CD4-positive, alpha-beta T cell (primary cell): Measurements from ENCODE around the gene CD38. TPM values are rescaled to one million over a fixed set of nuclear protein-coding genes. Genes with fewer than 3 reads are reported as not detected.
A peak's percentile ranks its signal among the peaks of the same experiment; 100 is the strongest.
"Not testable (repeated sequence)": the region's sequence is repeated elsewhere in the genome, so short reads cannot be mapped to it uniquely, and the experiment has no call there.

Source experiments
- ATAC-seq: fragments of 200-7000 bp; cut with Tn5 transposase; one replicate; pipeline ENCODE4 v1.10.0; 2022; ENCODE audit warnings: mild to moderate bottlenecking; ENCODE audit not compliant: poor library complexity
- CTCF ChIA-PET: fragments of 350-600 bp; sonication (Branson Sonifier 250); formaldehyde crosslinking; loops from one replicate; lab custom pipeline; 2021; ENCODE audit warnings: antibody characterized with exemption, inconsistent platforms; lab: Charles Lee
- POLR2A ChIA-PET: fragments of 350-600 bp; sonication (Branson Sonifier 250); formaldehyde crosslinking; loops from one replicate; lab custom pipeline; 2021; ENCODE audit warnings: antibody characterized with exemption, inconsistent platforms; lab: Charles Lee
- DNase-seq, 14 experiments: peaks; one replicate each; pipeline ENCODE4 v3.0.0-alpha.2; 2013 to 2020; ENCODE audit warnings: mixed read lengths in 2 of 14
- H3K27ac ChIP-seq, 2 donors: one replicate each; pipeline versions ENCODE4 v1.5.1 to v1.7.0; 2013; ENCODE audit warnings: low read length in 2 of 2, low read depth in 1 of 2, mild to moderate bottlenecking in 1 of 2
- H3K27me3 ChIP-seq, 2 experiments: 1 replicate in 1 of 2; 2 replicates in 1 of 2; pipeline versions ENCODE4 v1.6.1 to v1.7.0; 2013; ENCODE audit warnings: low read length in 2 of 2, control low read depth in 1 of 2, mild to moderate bottlenecking in 1 of 2, moderate library complexity in 1 of 2; ENCODE audit not compliant: insufficient read depth in 2 of 2, control insufficient read depth in 1 of 2
- H3K36me3 ChIP-seq: one replicate; pipeline ENCODE4 v1.6.1; 2013; ENCODE audit warnings: low read length, control low read depth; ENCODE audit not compliant: insufficient read depth
- H3K4me1 ChIP-seq: one replicate; pipeline ENCODE4 v1.6.1; 2013; ENCODE audit warnings: low read length, control low read depth; ENCODE audit not compliant: insufficient read depth
- H3K4me3 ChIP-seq: one replicate; pipeline ENCODE4 v1.5.1; 2013; ENCODE audit warnings: mild to moderate bottlenecking, low read length, moderate library complexity
- H3K9me3 ChIP-seq, 2 experiments: 1 replicate in 1 of 2; 2 replicates in 1 of 2; pipeline versions ENCODE4 v1.6.1 to v1.7.0; 2013; ENCODE audit warnings: low read length in 2 of 2, mild to moderate bottlenecking in 2 of 2, control low read depth in 1 of 2, moderate library complexity in 1 of 2; ENCODE audit not compliant: control insufficient read depth in 1 of 2, insufficient read depth in 1 of 2
- H3K27ac Mint-ChIP-seq: one replicate; pipeline ENCODE4 v1.8.0; 2020; ENCODE audit warnings: mixed read lengths
- H3K27me3 Mint-ChIP-seq: one replicate; pipeline ENCODE4 v1.8.0; 2021; ENCODE audit warnings: mixed read lengths
- H3K36me3 Mint-ChIP-seq: one replicate; pipeline ENCODE4 v1.8.0; 2021; ENCODE audit warnings: low read depth, mixed read lengths
- H3K4me1 Mint-ChIP-seq: one replicate; pipeline ENCODE4 v1.8.0; 2021; ENCODE audit warnings: low read depth, mixed read lengths
- H3K4me3 Mint-ChIP-seq: one replicate; pipeline ENCODE4 v1.8.0; 2020; ENCODE audit warnings: mild to moderate bottlenecking, mixed read lengths
- H3K9me3 Mint-ChIP-seq: one replicate; pipeline ENCODE4 v1.8.0; 2020; ENCODE audit warnings: mixed read lengths
- CTCF ChIP-seq: fragments of 200-600 bp; IDR thresholded peaks from one replicate; pipeline ENCODE4 v1.8.0; 2022; ENCODE audit warnings: antibody characterized with exemption, mild to moderate bottlenecking
- intact Hi-C, 2 experiments: fragments of 100-400 bp; cut with DNase I in 1 of 2; cut with micrococcal nuclease in 1 of 2; formaldehyde crosslinking; loops; one replicate each; pipeline versions ENCODE4 v1.15.1 to v1.9.0; 2023 to 2025; cut with DNase I, micrococcal nuclease
- polyA plus RNA-seq, 2 donors: library from polyadenylated mRNA; unstranded; fragments of 120-200 nt; gene quantifications; one replicate each; pipeline ENCODE4 v1.2.1, GENCODE V29; 2013
- total RNA-seq, 174 experiments: library from RNA in 2 of 174; stranded (reverse) in 2 of 174; gene quantifications; one replicate each; pipeline ENCODE4 v1.2.3 and lab custom pipeline; 2021 to 2026

Gene CD38
- total RNA-seq (1 to 10 TPM; 9.6 to 9.9 TPM), total RNA-seq (lab: John Stamatoyannopoulos, UW) (3.3 to 56.3 (median 10.9) reads per million in 172 experiments)
- polyA plus RNA-seq (2013, experiment 1 of 2), result 5.1 TPM
- 6.0 TPM for polyA plus RNA-seq (2013, experiment 2 of 2)

DNA sequence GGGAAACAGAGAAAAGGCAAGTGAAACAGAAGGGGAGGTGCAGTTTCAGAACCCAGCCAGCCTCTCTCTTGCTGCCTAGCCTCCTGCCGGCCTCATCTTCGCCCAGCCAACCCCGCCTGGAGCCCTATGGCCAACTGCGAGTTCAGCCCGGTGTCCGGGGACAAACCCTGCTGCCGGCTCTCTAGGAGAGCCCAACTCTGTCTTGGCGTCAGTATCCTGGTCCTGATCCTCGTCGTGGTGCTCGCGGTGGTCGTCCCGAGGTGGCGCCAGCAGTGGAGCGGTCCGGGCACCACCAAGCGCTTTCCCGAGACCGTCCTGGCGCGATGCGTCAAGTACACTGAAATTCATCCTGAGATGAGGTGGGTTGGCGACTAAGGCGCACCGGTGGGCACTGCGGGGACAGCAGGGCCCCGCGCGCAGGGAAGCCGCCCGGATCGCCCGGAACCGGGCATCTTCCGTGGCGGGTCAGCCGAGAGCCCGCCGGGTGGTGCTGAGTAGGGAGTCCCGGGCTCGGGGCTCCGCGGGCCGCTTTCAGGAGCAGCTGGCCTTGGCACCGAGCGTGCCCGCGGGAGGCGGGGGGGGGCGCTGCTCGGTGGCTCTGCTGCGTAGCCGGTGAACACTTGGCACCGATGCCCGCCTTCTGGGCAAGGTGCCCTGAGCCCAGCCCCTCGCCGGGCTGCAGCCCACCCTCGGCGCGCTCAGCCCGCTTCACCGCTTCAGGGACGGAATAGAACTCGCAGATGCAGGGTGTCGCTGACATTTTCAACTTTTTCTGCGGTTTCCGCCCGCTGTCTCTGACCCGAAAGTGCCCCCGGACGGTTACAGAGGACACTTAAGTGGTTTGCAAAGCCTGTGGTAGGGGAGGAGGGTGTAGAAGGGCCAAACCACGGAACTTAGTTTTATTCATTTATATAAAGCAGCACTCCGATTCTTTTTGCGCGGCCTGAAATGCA lies at the start of gene CD38:
TSS of gene CD38 (plus strand) at position 40 of the 953 bp plus-strand sequence. CDS start at position 127, 87 bp downstream.
- peak within 1 kb of the TSS in 1 of 2 donors; percentile 24 for H3K27ac ChIP-seq
- POLR2A ChIA-PET, result interaction anchor here (0.6 to 4.6 kb wide), 7 partner anchors 9 to 124 kb away, joined by 3 to 28 read pairs (median 4); partner anchors contain the start of gene FBXL5

DNA sequence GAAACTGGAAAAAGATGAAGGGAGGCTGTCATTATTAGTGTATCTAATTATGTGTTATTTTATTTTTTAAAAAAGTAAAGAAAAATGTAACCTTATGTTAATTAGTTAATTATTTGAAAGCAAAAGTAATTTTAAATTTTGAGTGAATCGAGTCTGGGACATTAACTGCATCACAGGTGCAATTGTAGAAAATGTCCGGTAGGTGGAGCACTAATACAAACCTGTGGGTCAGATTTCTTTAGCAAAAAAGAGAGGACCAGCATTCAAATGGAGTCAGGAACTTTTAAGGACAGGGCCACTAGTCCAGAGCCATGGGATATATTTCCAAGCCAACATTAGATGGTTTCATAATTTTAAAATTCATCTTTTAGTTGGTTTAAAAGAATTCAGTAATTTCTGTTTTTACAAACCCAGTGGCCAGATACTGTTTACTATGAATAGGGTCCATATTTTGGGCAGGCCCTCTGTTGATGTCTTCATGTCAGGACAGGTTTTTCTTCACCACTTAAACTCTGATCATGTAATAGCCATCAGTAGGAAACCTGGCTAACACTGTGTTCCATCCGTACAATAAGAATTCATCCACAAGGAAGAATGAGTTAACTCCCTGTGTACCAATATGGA lies 48.1 kb upstream of the CD38 start:
- Mint-ChIP-seq H3K4me1 (peaks cover 14% of the 10 kb centered on the region), H3K36me3 (no peaks in the 10 kb centered on the region), H3K27ac (no peak overlapping the region), H3K9me3 (no peaks in the 10 kb centered on the region), H3K4me3 (no peak overlapping the region), H3K27me3 (no peaks in the 10 kb centered on the region)
- ChIA-PET CTCF (interaction anchor here (2.3 to 2.4 kb wide), 2 partner anchors 26 to 75 kb away, joined by 7 to 10 read pairs; no protein-coding TSS in a partner anchor), POLR2A (interaction anchor here (1.0 kb wide), 1 partner anchor 48 kb away, joined by 3 read pairs; the partner anchor contains the start of gene FAM200B)
- DNase-seq, result peak in 9 of 14 experiments; percentile 7 to 71 (median 12)
- no peaks in the 10 kb centered on the region for H3K27me3 ChIP-seq
- peak; percentile 95 for TF ChIP-seq CTCF
- H3K4me3 ChIP-seq, result no peak overlapping the region
- intact Hi-C loops, result loop anchor here (1.0 to 5.0 kb wide), 9 partner anchors 26 to 271 kb away; partner anchors contain the start of gene CD38 (in 2 of the 2)
- H3K9me3 ChIP-seq, result no peaks in the 10 kb centered on the region
- ATAC-seq, result peak; percentile 66
- peaks cover 3% of the 10 kb centered on the region for H3K4me1 ChIP-seq
- no peak overlapping the region for H3K27ac ChIP-seq
- no peaks in the 10 kb centered on the region for H3K36me3 ChIP-seq

More for the DNA sequence above, at the start of gene CD38:
- Mint-ChIP-seq H3K9me3 (no peaks in the 10 kb centered on the region), H3K27ac (peak within 1 kb of the TSS; percentile 83), H3K4me3 (peak within 1 kb of the TSS; percentile 89), H3K4me1 (peaks cover 77% of the 10 kb centered on the region), H3K27me3 (no peaks in the 10 kb centered on the region), H3K36me3 (peaks cover 22% of the 10 kb centered on the region)
- intact Hi-C loops, result loop anchor here (1.0 to 5.0 kb wide), 4 partner anchors 12 to 48 kb away; no protein-coding TSS in a partner anchor
- CTCF ChIA-PET, result interaction anchor here (1.1 to 1.5 kb wide), 2 partner anchors 8 to 16 kb away, joined by 3 read pairs; no protein-coding TSS in a partner anchor
- H3K4me1 ChIP-seq, result peaks cover 30% of the 10 kb centered on the region
- peaks cover 0 to 2% of the 10 kb centered on the region in 2 experiments for H3K27me3 ChIP-seq
- DNase-seq (peak in 12 of 14 experiments; percentile 15 to 67 (median 40)), ATAC-seq (peak; percentile 62)
- TF ChIP-seq CTCF, result no peak
- no peaks in the 10 kb centered on the region for H3K9me3 ChIP-seq
- no peaks in the 10 kb centered on the region for H3K36me3 ChIP-seq
- peak within 1 kb of the TSS; percentile 63 for H3K4me3 ChIP-seq

DNA sequence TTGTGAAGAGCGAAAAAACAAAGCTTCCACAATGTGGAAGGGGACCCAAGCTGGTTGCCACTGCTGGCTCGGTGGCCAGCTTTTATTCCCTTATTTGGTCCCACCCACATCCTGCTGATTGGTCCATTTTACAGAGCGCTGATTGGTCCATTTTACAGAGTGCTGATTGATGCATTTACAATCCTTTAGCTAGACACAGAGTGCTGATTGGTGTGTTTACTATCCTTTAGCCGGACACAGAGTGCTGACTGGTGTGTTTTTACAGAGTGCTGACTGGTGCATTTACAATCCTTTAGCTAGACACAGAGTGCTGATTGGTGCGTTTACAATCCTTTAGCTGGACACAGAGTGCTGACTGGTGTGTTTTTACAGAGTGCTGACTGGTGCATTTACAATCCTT lies 45.1 kb upstream of the CD38 start:
- H3K27ac Mint-ChIP-seq, H3K4me3 ChIP-seq, H3K4me3 Mint-ChIP-seq, H3K36me3 Mint-ChIP-seq, ATAC-seq, H3K27me3 ChIP-seq, H3K27ac ChIP-seq, H3K36me3 ChIP-seq, H3K4me1 ChIP-seq, H3K27me3 Mint-ChIP-seq, H3K9me3 Mint-ChIP-seq, H3K9me3 ChIP-seq, POLR2A ChIA-PET, DNase-seq: not testable (repeated sequence)
- intact Hi-C loops, result loop anchor here in 1 of 2 experiments (5.0 kb wide), 1 partner anchor 44 kb away; the partner anchor contains the start of gene CD38
- peaks cover 32% of the 10 kb centered on the region for H3K4me1 Mint-ChIP-seq
- CTCF ChIA-PET, result interaction anchor here (1.3 kb wide), 1 partner anchor 337 kb away, joined by 3 read pairs; no protein-coding TSS in a partner anchor
